HG02943 (cell line): ENCODE data around the gene TRIM52.
A peak's percentile ranks its signal among the peaks of the same experiment; 100 is the strongest.
"Not testable (repeated sequence)": the region's sequence is repeated elsewhere in the genome, so short reads cannot be mapped to it uniquely, and the experiment has no call there.

Experiments used
- ATAC-seq: cut with Tn5 transposase; IDR thresholded peaks from one replicate; pipeline ENCODE4 v1.9.1; 2021; ENCODE audit warnings: mild to moderate bottlenecking, low read depth, moderate library complexity; ENCODE audit not compliant: unreplicated experiment

The TRIM52 gene

DNA sequence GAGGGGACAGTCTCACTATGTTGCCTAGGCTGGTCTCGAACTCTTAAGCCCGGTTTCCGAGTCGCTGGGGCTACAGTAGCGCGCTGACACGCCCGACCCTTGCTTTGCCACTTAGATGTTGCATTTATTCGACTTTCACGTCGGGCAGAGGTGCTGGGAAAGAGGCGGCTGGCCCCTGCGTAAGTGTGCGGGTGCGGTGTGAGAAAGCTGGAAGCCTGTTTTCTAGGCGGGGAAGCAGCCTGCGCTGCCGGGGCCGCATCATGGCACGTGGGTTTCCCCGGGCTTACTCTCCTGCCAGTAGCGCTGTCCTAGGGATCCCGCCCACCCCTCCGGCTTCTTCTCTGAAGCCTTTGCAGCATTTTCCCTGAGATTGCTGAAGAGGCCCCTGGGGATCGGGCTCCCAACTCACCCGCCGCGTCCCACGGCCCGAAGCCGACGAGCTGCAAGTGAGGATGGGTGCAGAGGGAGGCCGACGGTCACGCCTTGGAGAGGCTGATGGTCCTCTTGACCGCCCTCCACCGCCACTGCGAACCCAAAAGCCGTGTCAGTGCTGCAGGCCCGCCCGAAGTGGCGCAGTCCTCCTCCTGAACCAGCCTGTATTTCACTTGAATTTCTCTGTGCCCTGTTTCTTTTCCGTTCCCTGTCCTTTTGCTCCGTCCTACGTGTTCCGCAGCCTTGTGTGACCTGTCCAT, 43.7 kb downstream of the TRIM52 start:
- no peak for ATAC-seq

DNA sequence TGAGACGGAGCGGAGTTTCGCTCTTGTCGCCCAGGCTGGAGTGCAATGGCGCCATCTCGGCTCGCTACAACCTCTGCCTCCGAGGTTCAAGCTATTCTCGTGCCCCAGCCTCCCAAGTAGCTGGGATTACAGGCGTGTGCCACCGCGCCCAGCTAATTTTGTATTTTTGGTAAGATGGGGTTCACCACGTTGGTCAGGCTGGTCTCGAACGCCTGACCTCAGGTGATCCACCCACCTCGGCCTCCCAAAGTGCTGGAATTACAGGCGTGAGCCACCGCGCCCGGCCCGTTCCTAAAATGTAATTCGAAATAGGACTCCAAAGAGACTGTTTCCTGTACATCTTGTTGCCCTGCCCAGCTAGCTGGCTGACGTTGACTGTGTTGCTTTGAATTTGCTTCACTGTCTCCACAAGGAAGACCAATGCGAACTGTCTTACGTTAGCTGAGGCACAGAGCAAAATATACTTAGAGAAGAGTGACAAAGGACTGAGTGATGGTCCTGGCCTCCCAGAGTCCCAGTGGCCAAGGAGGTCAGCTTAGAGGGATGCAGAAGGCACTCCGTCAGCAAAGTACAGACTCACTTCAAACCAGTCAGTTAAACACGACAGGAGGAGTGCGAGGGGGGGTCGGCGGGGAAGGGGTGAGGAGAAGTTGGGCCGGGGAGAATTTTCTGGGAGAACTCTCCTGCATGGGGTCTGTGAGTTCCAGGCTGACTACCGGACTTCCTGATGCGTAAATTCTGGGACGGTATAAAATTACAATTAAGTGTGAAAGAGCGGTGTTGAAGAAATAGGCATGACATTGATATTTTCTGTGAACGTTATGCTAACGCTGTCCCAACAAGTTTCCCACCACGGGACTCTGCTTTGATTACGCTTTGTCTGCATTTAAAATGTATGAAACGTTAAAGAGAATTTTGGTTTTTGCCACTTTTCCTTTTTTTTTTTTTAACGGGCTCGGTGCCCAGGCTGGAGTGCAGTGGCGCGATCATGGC, 44.6 kb downstream of the TRIM52 start:
- ATAC-seq, result no peak

DNA sequence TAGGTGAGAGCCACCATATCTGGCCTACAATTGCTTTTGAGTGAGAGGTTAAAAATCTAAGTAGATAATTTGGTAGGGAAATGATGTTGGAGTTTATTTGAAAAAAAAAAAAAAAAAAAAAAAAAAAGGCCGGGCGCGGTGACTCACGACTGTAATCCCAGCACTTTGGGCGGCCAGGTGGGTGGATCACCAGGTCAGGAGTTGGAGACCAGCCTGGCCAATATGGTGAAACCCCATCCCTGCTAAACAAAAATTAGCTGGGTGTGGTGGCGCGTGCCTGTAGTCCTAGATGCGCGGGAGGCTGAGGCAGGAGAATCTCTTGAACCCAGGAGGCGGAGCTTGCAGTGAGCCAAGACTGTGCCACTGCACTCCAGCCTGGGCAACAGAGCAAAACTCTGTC, 46.7 kb downstream of the TRIM52 start:
- ATAC-seq, result not testable (repeated sequence)

DNA sequence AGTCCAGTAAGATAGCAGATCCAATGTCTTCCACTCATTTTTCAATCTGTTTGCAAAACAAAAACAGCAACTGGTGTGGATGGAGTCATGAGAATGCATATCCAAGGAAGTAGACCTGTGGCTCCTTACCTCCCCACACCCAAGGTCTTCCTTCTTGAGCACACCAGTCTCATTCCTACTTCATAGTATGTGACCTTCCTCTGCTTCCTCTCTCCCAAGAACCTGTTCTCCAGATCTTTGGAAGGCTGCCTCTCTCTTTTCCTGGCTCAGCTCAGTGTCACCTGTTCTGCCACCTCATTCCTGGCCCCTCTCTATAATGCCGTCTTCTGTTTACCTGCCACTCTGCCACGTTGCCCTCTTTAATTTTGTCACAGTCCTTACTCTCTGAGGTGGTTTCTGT, 48.0 kb downstream of the TRIM52 start:
- ATAC-seq, result no peak

DNA sequence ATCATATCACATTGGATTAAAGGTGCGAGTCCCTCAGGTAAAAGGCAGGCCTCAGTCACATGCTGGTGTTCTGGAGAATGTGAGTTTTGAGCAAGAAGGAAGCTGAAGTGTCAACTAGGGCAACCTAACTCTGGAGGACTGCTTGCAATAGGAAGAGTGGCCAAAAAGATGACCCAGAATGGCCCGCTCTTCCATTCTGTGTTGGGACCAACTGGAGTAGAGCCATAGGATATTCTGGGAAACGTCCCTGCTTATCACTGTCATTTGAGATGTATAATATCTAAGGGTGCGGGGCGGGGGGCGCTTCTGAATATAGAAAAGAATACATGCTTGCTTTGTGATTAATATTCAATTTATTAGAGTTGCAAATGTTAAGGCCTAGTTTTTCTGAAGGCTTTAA, 48.9 kb downstream of the TRIM52 start:
- no peak for ATAC-seq

DNA sequence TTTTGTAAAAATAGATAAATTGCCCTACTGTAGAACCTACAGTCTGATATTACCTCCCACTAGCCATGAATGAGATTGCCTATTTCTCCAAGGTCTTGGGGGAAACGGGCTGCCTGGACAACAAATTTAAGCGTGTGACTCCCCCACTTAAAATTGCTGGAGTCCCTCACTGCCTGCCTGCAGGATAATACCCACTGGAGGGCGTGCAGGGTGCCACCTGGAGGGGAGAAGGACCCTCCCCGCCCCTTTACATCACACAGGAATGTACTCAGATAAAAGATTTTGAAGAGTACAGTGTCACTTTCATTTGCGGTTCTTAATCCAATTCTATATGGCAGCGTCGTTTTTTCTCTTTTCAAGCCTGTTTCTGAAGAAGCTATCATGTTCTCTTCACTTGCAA, 49.7 kb downstream of the TRIM52 start:
- ATAC-seq, result no peak

DNA sequence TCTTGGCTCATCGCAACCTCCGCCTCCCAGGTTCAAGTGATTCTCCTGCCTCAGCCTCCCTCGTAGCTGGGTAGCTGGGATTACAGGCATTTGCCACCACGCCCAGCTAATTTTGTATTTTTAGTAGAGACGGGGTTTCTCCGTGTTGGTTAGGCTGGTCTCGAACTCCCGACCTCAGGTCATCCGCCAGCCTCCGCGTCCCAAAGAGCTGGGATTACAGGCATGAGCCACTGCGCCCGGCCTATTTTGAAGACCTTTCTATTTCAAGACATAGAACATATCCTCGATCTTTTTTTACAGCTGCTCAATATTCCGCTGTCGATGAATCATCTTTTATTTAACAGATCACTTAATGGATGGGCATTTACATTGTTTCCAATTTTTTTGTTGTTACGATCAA, 50.2 kb downstream of the TRIM52 start:
- ATAC-seq, result not testable (repeated sequence)

DNA sequence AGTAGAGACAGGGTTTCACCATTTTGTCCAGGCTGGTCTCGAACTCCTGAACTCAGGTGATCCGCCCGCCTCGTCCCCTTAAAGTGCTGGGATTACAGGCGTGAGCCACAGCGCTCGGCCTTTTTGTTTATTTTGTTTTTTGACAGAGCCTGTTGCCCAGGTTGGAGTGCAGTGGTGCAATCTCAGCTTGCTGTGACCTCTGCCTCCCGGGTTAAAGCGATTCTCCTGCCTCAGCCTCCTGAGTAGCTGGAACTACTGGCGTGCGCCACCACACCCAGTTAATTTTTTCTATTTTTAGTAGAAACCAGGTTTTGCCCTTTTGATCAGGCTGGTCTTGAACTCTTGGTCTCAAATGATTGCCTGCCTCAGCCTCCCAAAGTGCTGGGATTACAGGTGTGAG, 50.8 kb downstream of the TRIM52 start:
- ATAC-seq, result not testable (repeated sequence)

DNA sequence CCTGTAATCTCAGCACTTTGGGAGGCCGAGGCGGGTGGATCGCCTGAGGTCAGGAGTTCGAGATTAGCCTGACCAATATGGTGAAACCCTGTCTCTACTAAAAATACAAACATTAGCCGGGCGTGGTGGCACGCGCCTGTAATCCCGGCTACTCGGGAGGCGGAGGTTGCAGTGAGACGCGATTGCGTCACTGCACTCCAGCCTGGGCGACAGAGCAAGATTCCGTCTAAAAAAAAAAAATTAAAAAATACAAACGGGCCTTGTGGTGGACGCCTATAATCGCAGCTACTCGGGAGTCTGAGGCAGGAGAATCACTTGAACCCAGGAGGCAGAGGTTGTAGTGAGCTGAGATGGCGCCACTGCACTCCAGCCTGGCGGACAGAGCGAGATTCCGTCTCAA, 51.9 kb downstream of the TRIM52 start:
- ATAC-seq, result not testable (repeated sequence)

DNA sequence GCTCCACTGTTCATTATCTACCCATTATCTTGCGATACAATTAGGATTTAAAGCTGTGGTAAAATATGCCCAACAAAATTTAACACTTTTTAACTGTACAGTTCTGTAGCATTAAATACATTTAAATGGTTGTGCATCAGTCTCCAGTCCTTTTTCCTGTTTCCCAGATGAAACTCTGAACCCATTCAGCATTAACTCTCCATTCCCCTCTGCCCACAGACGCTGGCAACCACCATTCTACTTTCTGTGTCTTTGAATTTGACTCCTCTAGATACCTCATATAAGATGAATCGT, 53.0 kb downstream of the TRIM52 start:
- no peak for ATAC-seq

DNA sequence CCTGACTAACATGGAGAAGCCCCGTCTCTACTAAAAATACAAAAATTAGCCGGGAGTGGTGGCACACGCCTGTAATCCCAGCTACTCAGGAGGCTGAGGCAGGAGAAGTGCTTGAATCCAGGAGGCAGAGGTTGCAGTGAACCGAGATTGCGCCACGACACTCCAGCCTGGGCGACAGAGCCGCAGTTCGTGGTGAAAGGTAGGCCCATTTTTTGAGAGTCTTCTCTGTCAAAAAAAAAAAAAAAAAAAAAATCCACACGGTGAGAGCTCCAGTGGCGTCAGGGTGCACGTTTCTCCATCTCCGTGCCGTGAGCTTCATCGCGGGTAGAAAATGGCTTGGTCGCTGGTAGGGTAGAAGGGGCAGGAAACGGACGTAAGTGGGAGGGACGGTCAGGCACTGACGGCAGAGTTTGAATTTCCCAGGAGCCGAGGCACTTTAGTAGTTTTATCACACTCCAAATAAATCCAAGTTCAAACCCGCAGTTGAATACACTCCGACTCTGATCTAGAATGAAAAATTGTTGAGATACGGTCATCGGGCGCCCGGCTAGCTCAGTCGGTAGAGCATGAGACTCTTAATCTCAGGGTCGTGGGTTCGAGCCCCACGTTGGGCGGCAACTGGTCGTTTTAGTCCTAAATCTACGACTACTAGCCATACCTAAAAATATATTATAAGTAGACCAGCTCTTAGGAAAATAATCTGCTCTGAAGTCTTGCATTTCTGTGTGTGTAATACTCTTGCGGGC, 53.6 kb downstream of the TRIM52 start:
- peak; percentile 45 for ATAC-seq

DNA sequence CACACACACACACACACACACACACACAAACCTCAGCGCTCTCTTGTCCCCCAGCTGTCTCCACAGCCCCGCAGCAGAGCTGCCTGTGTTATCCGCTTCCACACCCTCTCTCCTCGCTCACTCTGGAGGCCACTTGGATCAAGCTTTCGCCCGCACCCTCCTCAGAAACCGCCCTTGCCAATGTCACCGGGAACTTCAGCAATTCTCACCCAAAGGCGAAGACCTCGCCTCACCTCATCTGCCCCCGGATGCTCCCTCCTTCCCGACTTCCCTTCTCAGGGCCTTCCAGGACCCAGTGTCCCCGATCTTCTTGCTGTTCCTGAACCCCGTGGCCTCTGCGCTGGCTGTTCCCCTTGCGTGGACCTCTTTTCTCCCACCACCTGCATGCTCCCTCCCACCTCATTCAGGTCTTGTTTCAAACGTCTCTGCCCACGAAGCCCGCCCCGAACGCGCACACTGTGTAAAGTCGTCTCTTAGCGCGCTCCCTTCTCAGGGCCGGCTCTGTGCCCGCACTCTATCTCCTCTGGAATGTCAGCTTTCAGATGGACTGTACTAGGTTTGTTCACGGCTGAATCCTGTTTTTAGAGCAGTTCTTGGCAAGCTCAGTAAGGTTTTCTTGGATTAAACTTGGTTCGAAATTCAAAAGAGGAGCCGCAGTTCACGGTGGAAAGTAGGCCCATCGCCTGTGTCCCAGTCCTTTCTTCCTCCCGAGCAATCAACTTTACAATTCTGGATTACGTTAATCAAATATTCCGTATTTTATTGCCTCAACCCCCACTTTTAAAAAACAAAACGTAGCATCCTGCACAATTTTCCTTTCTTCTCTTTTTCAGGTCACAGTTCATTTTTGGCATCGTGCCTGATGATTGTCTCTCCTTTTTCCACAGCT, 54.9 kb downstream of the TRIM52 start:
- ATAC-seq, result no peak
